CD4-positive, alpha-beta T cell treated with Interleukin-2 at 100 ng/mL for 4 hours (primary cell): ENCODE results near the gene TMEM134.
"Not testable (repeated sequence)": the region's sequence is repeated elsewhere in the genome, so short reads cannot be mapped to it uniquely, and the experiment has no call there.

Experiments
- DNase-seq: peaks from one replicate; pipeline ENCODE4 v3.0.0-alpha.2; 2020; ENCODE audit warnings: low spot score

The TMEM134 gene

GRCh38 chr11:67438158-67438902 lies 30.7 kb downstream of the TMEM134 start:
- peak; percentile 75 for DNase-seq

- DNase-seq = no peak
These were observed 31.3 kb downstream of the TMEM134 start for GRCh38 chr11:67437809-67438157.

GRCh38 chr11:67437082-67437808 lies 31.8 kb downstream of the TMEM134 start, which contains the start of gene PTPRCAP:
TSS of gene PTPRCAP (minus strand) at chr11:67437682. CDS start at chr11:67437619, 63 bp downstream.
- DNase-seq = peak; percentile 65

- DNase-seq = peak; percentile 61
These were observed 32.5 kb downstream of the TMEM134 start for GRCh38 chr11:67436459-67437081.

- DNase-seq = no peak
These were observed 33.2 kb downstream of the TMEM134 start for GRCh38 chr11:67435727-67436458.

- DNase-seq = peak; percentile 47
These were observed 33.9 kb downstream of the TMEM134 start for GRCh38 chr11:67435031-67435726.

GRCh38 chr11:67434395-67434881 lies 34.6 kb downstream of the TMEM134 start:
- no peak for DNase-seq

- DNase-seq = no peak
These were observed 35.3 kb downstream of the TMEM134 start for GRCh38 chr11:67433536-67434394.

- no peak for DNase-seq
These were observed 36.2 kb downstream of the TMEM134 start for GRCh38 chr11:67432655-67433349.

- DNase-seq = no peak
These were observed 37.5 kb downstream of the TMEM134 start for GRCh38 chr11:67431346-67432249.

- DNase-seq = no peak
These were observed 39.3 kb downstream of the TMEM134 start for GRCh38 chr11:67429722-67430121.

GRCh38 chr11:67429038-67429668 lies 39.9 kb downstream of the TMEM134 start:
- DNase-seq = no peak

- peak; percentile 99 for DNase-seq
These were observed 40.7 kb downstream of the TMEM134 start, which contains the start of gene RPS6KB2 for GRCh38 chr11:67428052-67429001. TSS of gene RPS6KB2 (plus strand) at chr11:67428494. CDS start at chr11:67428546, 52 bp downstream.

- DNase-seq = not testable (repeated sequence)
These were observed 41.6 kb downstream of the TMEM134 start for GRCh38 chr11:67427364-67427859.

- no peak for DNase-seq
These were observed 45.0 kb downstream of the TMEM134 start for GRCh38 chr11:67423891-67424613.

GRCh38 chr11:67423466-67423865 lies 45.6 kb downstream of the TMEM134 start:
- no peak for DNase-seq
